Measurements from ENCODE around the gene C1orf216.
"Not testable (repeated sequence)": the region's sequence is repeated elsewhere in the genome, so short reads cannot be mapped to it uniquely, and the experiment has no call there.

- not testable (repeated sequence) for TF ChIP-seq CTCF, POLR2AphosphoS5, POLR2A (IDR thresholded peaks at IDR 0.05)
These were observed 28.6 kb downstream of the C1orf216 start for GRCh38 chr1:35690103-35690502.
